Right cardiac atrium (tissue), 5 donors: ENCODE measurements around the gene TCOF1. TPM values are rescaled to one million over a fixed set of nuclear protein-coding genes. Genes with fewer than 3 reads are reported as not detected.
"Not testable (repeated sequence)": the region's sequence is repeated elsewhere in the genome, so short reads cannot be mapped to it uniquely, and the experiment has no call there.

Experiments used
- ATAC-seq, 2 donors: fragments of 200-7000 bp; cut with Tn5 transposase; one replicate each; pipeline versions ENCODE4 v1.8.0 to v1.9.1; 2020; ENCODE audit warnings: moderate library complexity in 2 of 2, mild to moderate bottlenecking in 1 of 2
- DNase-seq, 3 donors: peaks; one replicate each; pipeline ENCODE4 v3.0.0-alpha.2; 2020
- H3K27ac ChIP-seq: one replicate; pipeline ENCODE4 v1.5.1; 2013; ENCODE audit warnings: mild to moderate bottlenecking, low read length, control low read depth, moderate library complexity
- H3K27me3 ChIP-seq: one replicate; pipeline ENCODE4 v1.6.1; 2013; ENCODE audit not compliant: control insufficient read depth, insufficient read depth
- H3K4me1 ChIP-seq: one replicate; pipeline ENCODE4 v1.6.1; 2013; ENCODE audit warnings: low read length; ENCODE audit not compliant: control insufficient read depth, insufficient read depth
- H3K4me3 ChIP-seq: one replicate; pipeline ENCODE4 v1.5.1; 2013; ENCODE audit warnings: low read length, control low read depth
- H3K9me3 ChIP-seq: one replicate; pipeline ENCODE4 v1.6.1; 2013; ENCODE audit warnings: low read length; ENCODE audit not compliant: control insufficient read depth
- WGBS: extraction: QIAGEN DNeasy Blood & Tissue Kit; methylation state at CpG from one replicate; pipeline ENCODE4 v1.1.7; 2013; 5-methylcytosine and 5-hydroxymethylcytosine counted together
- intact Hi-C, 4 donors: fragments of 100-400 bp; cut with DNase I; formaldehyde crosslinking; loops; one replicate each; pipeline versions ENCODE4 v1.11.0 to v1.14.0; 2022 to 2023
- polyA plus RNA-seq: library from polyadenylated mRNA; stranded (reverse); fragments of 200-250 nt; gene quantifications from one replicate; pipeline ENCODE4 v1.2.3, GENCODE V29; 2013
- total RNA-seq, 4 donors: library from RNA; stranded (reverse); fragmentation: NEBNext Ultra II Directional; extraction: Animal tissue kit (Norgen Biotek cat#: 25700); gene quantifications; one replicate each; pipeline ENCODE4 v1.2.1, GENCODE V29; 2021
- donor health status: healthy with polysubstance abuse.
- donor health status: DM: no; HTN: yes; CAD: no.
- donor health status: DM: no; HTN: no; CAD: no.
- donor health status: DM: no; HTN: yes; CAD: no; lungs with severe emphysema.
- donor health status: DM: yes; HTN: yes; CAD: no.

TCOF1 gene
- total and polyA plus RNA-seq, 5 donors = 11.9 to 22.7 (median 16.6) TPM

GRCh38 chr5:150419630-150420270 lies 62.3 kb downstream of the TCOF1 start:
- 73% methylated on average over 7 of the region's 7 CpGs for WGBS
- DNase-seq (no peak), ATAC-seq (peak in 1 of 2 donors; percentile 20)
- Histone ChIP-seq H3K27ac (no peak overlapping the region), H3K9me3 (no peaks in the 10 kb centered on the region), H3K27me3 (no peaks in the 10 kb centered on the region), H3K4me1 (no peaks in the 10 kb centered on the region), H3K4me3 (no peak overlapping the region)
- intact Hi-C loops = no loop called here

GRCh38 chr5:150422075-150422474 lies 64.6 kb downstream of the TCOF1 start:
- H3K9me3 ChIP-seq = no peaks in the 10 kb centered on the region
- ATAC-seq (no peak), DNase-seq (no peak)
- H3K4me3 ChIP-seq = no peak overlapping the region
- 64% methylated on average over 4 of the region's 4 CpGs for WGBS
- intact Hi-C loops = no loop called here
- no peaks in the 10 kb centered on the region for H3K4me1 ChIP-seq
- no peaks in the 10 kb centered on the region for H3K27me3 ChIP-seq
- no peak overlapping the region for H3K27ac ChIP-seq

- no peaks in the 10 kb centered on the region for H3K4me1 ChIP-seq
- no peak overlapping the region for H3K4me3 ChIP-seq
- DNase-seq (no peak), ATAC-seq (no peak)
- intact Hi-C loops = no loop called here
- H3K27ac ChIP-seq = no peak overlapping the region
- H3K27me3 ChIP-seq = no peaks in the 10 kb centered on the region
- no peaks in the 10 kb centered on the region for H3K9me3 ChIP-seq
- 70% methylated on average over 3 of the region's 3 CpGs for WGBS
Measured at GRCh38 chr5:150422758-150423157, 65.3 kb downstream of the TCOF1 start.

- not testable (repeated sequence) for ATAC-seq, H3K27me3 ChIP-seq, DNase-seq
Measured at GRCh38 chr5:150426165-150426564, 68.7 kb downstream of the TCOF1 start.

GRCh38 chr5:150428106-150428876 lies 70.8 kb downstream of the TCOF1 start:
- no peak overlapping the region for H3K4me3 ChIP-seq
- ATAC-seq (peak; percentile 84 to 91), DNase-seq (peak; percentile 85 to 90 (median 87))
- 49% methylated on average over 18 of the region's 18 CpGs for WGBS
- intact Hi-C loops = no loop called here
- H3K4me1 ChIP-seq = peaks cover 3% of the 10 kb centered on the region
- peak overlapping the region; percentile 19 for H3K27ac ChIP-seq
- no peaks in the 10 kb centered on the region for H3K27me3 ChIP-seq
- H3K9me3 ChIP-seq = no peaks in the 10 kb centered on the region

More at GRCh38 chr5:150426165-150426564, 68.7 kb downstream of the TCOF1 start:
- H3K27ac ChIP-seq, H3K4me3 ChIP-seq, H3K9me3 ChIP-seq, intact Hi-C loops, H3K4me1 ChIP-seq: not testable (repeated sequence)
- 91% methylated on average over 9 of the region's 9 CpGs for WGBS

- no peaks in the 10 kb centered on the region for H3K9me3 ChIP-seq
- no peak overlapping the region for H3K4me3 ChIP-seq
- H3K27me3 ChIP-seq = no peaks in the 10 kb centered on the region
- ATAC-seq (no peak), DNase-seq (no peak)
- H3K4me1 ChIP-seq = peaks cover 3% of the 10 kb centered on the region
- WGBS = 91% methylated on average over 5 of the region's 5 CpGs
- intact Hi-C loops = no loop called here
- no peak overlapping the region for H3K27ac ChIP-seq
Measured at GRCh38 chr5:150428978-150429377, 71.5 kb downstream of the TCOF1 start.

GRCh38 chr5:150429410-150429873 lies 71.9 kb downstream of the TCOF1 start:
- ATAC-seq (peak in 1 of 2 donors; percentile 10), DNase-seq (no peak)
- H3K9me3 ChIP-seq = no peaks in the 10 kb centered on the region
- no peak overlapping the region for H3K27ac ChIP-seq
- no peaks in the 10 kb centered on the region for H3K27me3 ChIP-seq
- WGBS = 80% methylated on average over 5 of the region's 5 CpGs
- no peak overlapping the region for H3K4me3 ChIP-seq
- intact Hi-C loops = no loop called here
- peaks cover 3% of the 10 kb centered on the region for H3K4me1 ChIP-seq

GRCh38 chr5:150431048-150431447 lies 73.6 kb downstream of the TCOF1 start:
- intact Hi-C loops = no loop called here
- H3K4me3 ChIP-seq = no peak overlapping the region
- no peaks in the 10 kb centered on the region for H3K9me3 ChIP-seq
- no peak overlapping the region for H3K27ac ChIP-seq
- DNase-seq = no peak
- no peaks in the 10 kb centered on the region for H3K27me3 ChIP-seq
- peaks cover 3% of the 10 kb centered on the region for H3K4me1 ChIP-seq
- 88% methylated on average over 18 of the region's 18 CpGs for WGBS
- no peak for ATAC-seq

GRCh38 chr5:150431574-150431973 lies 74.1 kb downstream of the TCOF1 start:
- DNase-seq (no peak), ATAC-seq (no peak)
- Histone ChIP-seq H3K4me3 (no peak overlapping the region), H3K4me1 (peaks cover 3% of the 10 kb centered on the region), H3K9me3 (no peaks in the 10 kb centered on the region), H3K27me3 (no peaks in the 10 kb centered on the region), H3K27ac (no peak overlapping the region)
- intact Hi-C loops = no loop called here
- 49% methylated on average over 4 of the region's 4 CpGs for WGBS

GRCh38 chr5:150434464-150434863 lies 77.0 kb downstream of the TCOF1 start:
- no peaks in the 10 kb centered on the region for H3K9me3 ChIP-seq
- H3K4me1 ChIP-seq = no peaks in the 10 kb centered on the region
- intact Hi-C loops = no loop called here
- DNase-seq (no peak), ATAC-seq (no peak)
- no peaks in the 10 kb centered on the region for H3K27me3 ChIP-seq
- 56% methylated on average over 6 of the region's 6 CpGs for WGBS
- no peak overlapping the region for H3K27ac ChIP-seq
- no peak overlapping the region for H3K4me3 ChIP-seq

GRCh38 chr5:150436141-150436680 lies 78.7 kb downstream of the TCOF1 start:
- no peaks in the 10 kb centered on the region for H3K9me3 ChIP-seq
- 19% methylated on average over 13 of the region's 13 CpGs for WGBS
- DNase-seq = peak; percentile 89 to 95 (median 92)
- H3K4me3 ChIP-seq = no peak overlapping the region
- intact Hi-C loops = no loop called here
- no peaks in the 10 kb centered on the region for H3K27me3 ChIP-seq
- ATAC-seq = peak; percentile 87 to 89
- H3K4me1 ChIP-seq = no peaks in the 10 kb centered on the region
- no peak overlapping the region for H3K27ac ChIP-seq
